ENCODE results near the gene MAMDC4.

The MAMDC4 gene

DNA sequence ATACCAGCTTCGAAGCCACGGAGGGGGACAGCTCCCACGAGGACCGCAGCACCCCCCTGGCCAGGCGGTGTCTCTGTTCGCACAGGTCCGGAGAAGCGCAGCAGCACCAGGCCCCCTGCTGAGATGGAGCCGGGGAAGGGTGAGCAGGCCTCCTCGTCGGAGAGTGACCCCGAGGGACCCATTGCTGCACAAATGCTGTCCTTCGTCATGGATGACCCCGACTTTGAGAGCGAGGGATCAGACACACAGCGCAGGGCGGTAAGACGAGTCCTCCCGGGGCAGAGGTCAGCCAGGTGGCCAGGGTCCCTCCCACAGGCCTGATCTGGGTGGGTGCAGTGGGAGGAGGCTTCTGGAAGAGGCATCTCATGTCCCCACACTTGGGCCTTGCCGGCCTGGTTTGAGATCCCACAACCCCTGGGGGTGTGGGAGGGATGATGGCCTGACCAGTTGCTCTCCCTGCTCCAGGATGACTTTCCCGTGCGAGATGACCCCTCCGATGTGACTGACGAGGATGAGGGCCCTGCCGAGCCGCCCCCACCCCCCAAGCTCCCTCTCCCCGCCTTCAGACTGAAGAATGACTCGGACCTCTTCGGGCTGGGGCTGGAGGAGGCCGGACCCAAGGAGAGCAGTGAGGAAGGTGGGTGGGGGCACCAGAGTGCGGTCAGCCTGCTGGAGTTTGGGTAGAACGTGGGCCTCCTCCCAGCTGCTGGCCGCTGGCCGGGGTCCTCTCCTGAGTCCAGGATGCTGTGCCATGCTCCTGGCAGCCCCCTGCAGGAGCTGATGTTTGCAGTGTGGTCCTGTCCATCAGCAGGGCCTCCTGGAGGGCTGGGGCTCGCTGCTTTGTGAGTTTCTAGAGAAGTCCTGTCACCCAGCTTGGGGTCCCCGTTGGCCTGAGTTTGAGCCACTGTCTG is 12.7 kb upstream of the MAMDC4 start:
- no peak for DNase-seq

DNA sequence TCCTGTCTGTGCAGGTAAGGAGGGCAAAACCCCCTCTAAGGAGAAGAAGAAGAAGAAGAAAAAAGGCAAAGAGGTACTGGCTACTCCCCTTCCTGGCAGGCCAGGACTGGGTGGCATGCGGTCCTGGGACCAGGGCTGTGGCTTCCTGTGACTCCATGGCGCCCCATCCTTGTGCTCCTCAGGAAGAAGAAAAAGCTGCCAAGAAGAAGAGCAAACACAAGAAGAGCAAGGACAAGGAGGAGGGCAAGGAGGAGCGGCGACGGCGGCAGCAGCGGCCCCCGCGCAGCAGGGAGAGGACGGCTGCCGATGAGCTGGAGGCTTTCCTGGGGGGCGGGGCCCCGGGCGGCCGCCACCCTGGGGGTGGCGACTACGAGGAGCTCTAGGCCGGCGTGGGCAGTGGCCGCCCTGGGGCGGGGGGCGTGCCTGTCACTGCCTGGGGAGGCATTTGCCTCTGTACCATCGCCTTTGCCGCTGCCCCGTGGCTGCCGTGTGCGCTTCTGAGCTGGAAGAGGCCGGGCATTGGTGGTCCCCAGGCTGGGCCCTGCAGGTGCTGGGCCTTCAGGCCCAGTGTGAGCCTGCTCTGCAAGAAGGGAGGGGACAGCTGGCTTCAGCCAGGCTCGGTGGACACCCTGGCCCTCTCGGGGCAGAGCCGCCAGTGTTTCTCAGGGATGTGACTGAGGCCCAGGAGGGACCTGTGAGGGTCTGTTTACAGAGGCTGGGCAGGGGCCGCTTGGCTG is 11.8 kb upstream of the MAMDC4 start:
- DNase-seq = no peak

DNA sequence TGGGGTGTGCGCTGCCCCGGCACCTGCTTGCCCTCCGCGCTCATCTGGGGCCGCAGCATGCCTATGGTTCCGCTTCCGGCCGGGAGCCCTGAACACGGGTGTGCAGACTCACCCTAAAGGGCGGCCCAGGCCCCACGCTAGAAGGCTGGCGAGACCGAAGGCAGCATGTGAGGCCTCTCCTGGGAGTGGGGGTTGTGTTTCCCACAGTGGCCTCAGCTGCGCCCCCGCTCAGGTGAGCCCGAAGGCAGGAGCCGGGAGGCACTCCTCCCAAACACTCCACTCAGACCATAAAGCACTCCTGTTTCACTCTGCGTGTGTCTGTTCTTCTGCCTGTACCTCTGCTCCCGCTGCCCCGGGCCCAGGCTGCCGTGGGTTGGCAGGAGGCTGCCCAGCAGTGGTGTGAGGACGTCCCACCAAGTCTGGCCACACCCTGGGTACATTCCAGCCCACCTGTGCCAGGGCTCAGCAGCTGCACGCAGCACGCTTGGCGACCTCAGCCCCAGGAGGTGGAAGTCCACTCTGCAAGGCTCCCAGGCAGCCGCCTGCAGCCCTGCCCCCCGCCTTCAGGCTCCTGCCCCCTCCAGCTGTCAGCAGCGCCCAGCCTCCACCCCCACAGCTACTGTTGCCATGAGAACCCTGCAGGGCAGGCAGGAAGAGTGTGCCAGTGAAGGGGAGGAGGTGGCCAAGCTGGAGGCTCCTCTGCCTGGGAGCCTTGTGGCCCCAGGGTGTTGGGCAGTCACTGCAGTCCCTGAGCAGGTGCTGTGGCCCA is 11.1 kb upstream of the MAMDC4 start:
- DNase-seq = peak in 13 of 14 donors; percentile 29 to 84 (median 60)

DNA sequence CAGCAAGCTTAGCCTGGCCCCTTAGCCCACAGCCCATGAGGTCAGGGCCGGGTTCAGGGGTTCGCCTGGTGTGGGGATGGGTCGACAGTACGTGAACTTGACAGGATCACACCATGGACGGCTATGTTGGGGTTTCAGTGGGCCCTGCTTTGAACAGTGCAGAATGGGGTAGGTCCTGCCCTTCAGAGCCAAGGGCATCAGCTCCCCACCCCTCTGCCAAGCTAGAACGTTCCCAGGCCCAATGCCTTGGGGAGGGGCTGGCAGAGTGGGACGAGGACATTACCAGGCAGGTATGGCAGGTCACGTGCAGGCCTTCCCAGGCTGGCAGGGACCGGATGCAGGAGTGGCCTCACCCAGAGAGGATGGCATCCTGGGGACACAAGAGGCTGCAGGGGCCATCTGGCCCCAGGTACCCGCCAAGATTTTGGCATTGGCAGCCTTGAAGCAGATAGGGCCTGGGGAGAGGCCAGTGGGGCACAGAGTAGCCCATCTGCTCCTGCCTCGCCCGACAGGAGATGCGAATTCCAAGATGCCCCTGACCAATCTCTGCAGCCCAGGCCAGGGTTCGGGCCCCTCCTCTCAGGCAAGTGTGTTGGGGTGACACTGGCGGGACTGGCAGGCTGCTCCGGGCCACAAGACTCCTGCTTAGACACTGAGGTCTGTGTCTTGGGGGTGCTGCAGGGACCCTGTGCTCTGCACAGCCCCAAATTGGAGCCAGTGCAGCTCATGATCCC is 10.3 kb upstream of the MAMDC4 start:
- DNase-seq = peak in 3 of 14 donors; percentile 36 to 97 (median 80)

DNA sequence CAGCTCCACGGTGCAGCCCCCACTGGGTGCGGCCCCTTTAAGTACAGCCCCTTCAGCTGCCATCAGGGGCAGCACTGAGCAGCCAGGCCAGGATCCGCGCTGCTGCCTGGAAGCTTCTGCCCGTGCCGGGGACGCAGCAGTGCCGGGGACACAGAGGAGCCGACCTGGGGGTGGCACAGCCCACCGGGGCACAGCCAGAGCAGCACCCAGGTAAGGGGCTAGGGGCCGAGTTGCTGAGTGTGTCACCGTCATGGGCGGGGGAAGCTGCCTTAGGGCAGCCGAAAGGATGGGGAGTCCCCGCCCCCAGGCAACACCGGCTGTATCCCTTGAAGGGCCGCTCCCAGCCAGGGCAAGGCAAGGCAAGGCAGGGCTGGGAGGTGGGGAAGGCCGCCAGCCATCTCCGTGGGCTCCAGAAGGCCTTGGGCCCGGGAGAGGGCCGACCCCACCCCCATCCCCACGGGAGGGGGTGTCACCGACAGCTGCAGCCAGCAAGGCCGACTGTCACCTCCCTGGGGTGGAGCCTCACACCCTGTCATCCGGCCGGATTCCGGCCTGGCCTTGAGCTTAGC is 9.7 kb upstream of the MAMDC4 start, which contains the start of gene AJM1:
AJM1 (plus strand) TSS at position 99 of the 569 bp plus-strand sequence. CDS start 1,937 bp downstream, outside the sequence.
- peak; percentile 14 to 96 (median 68) for DNase-seq

DNA sequence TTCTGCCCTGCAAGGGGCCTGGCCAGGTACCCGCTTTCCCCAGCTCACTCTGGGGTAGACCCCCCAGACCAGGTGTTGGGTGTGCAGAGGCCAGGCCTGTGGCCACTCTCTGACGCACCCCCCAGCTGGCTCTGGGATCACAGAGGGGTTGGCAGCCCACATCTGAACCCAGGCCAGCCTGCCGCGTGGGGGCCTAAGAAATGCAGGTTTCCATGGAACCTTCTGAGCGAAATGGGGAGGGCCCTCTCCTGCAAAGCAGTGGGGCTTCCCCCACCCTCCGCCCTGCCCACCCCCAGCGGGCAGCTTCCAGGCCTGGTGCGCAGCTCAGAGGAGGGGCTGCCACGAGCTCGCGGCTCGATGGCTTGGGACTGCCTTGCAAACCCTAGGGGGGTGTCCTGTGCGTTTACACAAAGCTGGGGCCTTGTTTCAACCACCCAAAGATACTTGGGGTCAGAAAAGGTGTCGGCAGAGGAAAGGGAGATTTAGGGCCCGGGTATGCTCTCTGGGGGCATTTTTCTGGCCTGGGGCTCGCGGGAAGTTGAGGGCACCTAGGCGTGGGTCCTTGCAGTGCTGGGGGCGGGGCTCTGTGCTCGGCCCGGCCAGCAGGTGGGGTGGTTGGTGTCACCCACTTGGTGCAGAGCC is 8.9 kb upstream of the MAMDC4 start:
- DNase-seq = peak in 6 of 14 donors; percentile 12 to 61 (median 40)

DNA sequence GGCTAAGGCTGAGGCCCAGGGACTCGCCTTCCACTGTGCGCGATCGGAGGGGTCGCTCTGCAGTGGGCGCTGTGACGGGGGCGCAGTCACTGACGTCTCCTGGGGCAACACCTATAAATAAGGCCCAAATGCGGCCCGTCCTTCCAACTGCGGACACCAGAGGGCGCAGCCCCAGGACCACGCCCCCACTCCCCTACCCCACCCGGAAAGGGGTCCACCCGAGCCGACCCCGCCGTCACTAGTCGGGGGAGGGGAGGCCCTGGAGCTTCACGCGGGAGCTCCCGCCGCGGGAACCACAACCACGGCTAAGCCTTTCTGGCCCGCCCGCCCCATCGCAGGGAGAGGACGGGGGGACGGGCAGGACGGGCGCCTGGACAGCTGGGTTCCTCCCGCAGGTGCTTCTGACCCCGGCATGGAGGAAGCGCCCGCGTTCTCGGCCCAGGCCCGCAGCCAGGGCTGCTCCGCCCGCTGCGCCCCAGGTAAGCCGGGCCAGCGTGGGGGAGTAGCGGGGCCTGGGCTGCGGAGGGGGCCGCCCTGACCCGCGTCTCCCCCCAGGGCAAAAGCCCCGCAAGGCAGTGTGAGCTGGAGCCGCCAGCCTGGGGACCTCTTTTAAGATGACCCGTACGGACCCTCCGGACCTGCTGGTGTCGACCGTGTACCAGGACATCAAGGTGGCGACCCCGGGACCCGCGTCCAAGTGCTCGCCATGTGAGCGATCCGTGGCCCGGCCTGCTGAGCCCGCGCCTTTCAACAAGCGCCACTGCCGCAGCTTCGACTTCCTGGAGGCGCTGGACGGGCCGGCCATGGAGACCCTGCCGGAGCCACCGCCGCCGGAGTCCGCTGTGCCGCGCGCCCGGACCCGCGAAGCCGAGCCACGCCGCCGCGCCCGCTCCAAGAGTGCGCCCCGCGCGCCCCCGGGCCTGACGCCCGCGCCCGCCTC is 8.1 kb upstream of the MAMDC4 start:
- peak in 3 of 14 donors; percentile 8 to 38 (median 23) for DNase-seq

DNA sequence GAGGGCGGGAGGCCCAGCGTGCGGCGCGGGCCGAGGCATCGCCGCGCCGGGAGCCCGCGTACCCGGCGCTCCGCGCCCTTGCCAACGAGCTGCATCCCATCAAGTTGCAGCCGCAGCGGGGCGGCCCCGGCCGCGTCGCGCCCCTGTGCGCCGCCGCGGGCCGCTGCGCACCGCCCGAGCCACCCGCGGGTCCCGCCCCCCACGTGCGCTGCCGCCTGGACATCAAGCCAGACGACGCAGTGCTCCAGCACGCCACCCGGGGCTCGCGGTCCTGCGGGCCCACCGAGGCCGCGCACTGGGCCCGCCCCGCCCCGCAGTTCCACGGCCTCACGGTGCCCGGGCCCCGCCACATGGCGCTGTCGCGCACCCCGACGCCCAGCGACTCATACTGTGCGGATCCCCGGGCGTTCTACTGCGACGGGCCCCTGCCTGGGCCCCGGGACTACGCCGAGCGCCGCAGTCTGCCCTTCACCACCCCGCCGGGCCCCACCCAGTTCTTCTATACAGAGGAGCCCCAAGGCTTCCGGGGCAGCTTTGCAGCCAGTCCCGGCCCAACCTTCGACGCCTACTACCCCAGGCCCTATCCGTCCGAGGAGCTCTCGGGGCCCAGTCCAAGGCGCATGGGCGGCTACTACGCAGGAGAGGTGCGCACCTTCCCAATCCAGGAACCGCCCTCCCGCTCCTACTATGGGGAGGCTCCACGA is 7.2 kb upstream of the MAMDC4 start:
- no peak for DNase-seq

DNA sequence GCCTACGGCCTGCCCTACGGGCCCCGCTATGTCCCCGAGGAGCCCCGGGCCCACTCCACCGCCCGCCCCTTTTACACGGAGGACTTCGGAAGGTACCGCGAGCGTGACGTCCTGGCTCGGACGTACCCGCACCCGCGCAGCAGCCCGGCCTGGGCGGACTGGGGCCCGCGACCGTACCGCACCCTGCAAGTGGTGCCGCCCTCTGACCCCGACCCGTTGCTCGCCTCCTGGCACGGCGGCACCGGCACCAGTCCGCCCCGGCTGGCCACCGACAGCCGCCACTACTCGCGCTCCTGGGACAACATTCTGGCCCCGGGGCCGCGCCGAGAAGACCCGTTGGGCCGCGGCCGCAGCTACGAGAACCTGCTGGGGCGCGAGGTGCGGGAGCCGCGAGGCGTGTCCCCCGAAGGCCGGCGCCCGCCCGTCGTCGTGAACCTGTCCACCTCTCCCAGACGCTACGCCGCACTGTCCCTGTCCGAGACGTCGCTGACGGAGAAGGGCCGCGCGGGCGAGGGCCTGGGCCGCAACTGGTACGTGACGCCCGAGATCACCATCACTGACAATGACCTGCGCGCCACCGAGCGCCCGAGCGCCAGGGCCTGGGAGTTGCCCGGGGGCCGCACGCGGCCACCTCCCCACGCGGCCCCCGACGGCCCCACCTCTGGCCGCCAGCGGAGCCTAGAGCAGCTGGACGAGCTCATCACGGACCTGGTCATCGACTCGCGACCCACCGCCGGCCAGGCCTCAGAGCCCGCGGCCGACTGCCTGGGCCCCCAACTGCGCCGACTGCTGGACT is 6.5 kb upstream of the MAMDC4 start:
- DNase-seq = no peak

DNA sequence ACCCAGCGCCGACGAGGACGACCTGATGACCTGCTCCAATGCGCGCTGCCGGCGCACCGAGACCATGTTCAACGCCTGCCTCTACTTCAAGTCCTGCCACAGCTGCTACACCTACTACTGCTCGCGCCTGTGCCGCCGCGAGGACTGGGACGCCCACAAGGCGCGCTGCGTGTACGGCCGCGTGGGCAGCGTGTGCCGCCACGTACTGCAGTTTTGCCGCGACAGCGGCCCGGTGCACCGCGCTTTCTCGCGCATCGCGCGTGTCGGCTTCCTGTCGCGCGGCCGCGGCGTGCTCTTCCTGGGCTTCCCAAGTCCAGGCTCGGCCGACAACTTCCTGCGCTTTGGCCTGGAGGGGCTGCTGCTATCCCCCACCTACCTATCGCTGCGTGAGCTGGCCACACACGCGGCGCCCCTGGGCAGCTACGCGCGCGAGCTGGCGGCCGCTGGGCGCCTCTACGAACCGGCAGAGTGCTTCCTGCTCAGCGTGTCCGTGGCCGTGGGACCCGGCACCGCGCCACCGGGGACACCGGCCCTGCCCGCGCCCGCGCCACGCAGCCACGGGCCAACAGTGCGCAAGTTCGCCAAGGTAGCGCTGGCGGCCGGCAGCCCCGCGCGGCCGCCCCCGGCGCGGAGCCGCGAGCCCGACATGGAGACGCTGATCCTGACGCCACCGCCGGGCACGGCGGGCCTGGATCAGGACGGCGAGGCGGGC is 5.6 kb upstream of the MAMDC4 start:
- no peak for DNase-seq

DNA sequence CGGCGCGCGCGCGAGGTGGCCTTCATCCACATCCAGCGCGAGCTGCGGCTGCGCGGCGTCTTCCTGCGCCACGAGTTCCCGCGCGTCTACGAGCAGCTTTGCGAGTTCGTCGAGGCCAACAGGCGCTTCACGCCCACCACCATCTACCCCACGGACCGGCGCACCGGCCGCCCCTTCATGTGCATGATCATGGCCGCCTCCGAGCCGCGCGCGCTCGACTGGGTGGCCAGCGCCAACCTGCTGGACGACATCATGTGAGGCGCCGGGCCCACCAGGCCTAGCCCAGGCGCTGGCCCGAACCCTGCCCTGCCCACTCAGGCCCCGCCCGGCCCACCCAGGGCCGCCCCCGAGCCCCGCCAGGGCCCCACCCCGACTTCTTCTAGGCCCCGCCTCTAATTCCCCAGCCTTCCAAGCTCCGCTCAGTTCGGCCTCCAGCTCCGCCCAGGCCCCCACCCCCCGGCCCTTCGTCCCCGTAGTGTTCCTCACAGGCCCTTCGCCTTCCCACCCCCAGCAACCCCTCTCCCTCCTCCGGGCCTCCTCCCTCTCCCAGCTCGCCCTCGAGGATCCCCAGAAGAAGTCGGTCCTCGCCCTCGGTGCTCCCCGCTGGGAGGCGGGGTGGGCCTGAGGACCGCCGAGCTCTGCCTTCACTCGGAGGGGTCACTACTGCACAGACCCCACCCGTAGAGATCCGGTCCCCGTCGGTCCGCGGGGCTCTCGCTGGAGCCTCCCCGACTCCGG is 4.9 kb upstream of the MAMDC4 start:
- no peak for DNase-seq

DNA sequence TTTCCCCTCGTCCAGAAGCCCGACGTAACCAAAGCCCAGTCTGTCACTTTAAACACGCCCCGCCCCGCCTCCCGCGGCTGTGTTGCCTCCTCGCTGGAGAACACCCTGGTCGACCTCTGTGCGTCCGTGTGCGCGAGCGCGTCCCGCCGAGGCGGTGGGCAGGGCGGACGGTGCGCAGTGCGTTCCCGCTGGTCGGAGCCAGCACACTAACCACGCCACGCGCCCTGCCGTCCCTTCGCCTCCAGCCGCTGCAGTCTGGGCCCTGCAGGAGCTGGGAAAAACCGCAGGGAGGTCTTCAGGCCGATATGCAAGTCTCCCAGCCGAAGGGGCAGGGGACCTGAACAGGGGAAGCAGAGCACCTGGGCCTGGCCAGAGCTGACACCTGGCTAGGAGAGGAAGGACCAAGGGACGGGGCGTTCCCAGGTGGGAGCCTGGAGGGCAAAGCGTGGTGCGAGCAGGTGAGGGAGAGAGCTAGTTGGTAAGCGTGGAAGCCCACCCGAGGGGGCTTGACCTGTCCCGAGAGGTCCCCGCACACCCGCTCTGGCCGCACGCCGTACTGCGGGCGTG is 4.2 kb upstream of the MAMDC4 start:
- DNase-seq = peak in 2 of 14 donors; percentile 36 to 39

DNA sequence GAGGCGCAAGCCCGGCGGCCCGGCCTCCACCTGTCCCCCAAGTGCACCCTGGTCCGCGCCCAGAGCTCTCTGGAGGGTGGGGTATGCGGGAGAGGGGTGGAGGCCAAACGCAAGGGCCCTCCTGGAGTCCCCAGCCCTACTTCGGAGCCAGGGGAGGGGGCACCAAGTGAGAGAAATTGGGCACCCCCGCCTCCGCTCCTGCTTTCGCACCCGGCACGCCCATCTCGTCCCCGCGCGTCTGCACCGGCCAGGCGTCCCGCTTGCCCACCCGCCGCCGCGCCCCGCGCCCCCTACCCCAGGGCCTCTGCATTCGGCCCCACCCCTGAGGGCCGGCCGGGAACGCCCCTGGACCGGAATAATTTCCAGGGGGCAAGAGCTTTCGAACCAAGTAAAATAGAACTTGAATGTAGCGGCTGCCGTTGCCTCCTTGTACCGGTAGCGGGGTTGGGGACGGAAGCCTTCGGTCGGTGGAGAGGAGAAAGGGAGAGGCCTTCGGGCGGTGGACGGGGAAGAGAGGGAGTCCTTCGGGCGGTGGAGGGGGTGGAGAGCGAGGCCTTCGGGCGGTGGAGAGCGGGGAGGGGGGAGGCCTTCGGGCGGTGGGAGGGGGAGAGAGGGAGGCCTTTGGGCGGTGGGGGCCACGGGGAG is 3.6 kb upstream of the MAMDC4 start:
- no peak for DNase-seq

DNA sequence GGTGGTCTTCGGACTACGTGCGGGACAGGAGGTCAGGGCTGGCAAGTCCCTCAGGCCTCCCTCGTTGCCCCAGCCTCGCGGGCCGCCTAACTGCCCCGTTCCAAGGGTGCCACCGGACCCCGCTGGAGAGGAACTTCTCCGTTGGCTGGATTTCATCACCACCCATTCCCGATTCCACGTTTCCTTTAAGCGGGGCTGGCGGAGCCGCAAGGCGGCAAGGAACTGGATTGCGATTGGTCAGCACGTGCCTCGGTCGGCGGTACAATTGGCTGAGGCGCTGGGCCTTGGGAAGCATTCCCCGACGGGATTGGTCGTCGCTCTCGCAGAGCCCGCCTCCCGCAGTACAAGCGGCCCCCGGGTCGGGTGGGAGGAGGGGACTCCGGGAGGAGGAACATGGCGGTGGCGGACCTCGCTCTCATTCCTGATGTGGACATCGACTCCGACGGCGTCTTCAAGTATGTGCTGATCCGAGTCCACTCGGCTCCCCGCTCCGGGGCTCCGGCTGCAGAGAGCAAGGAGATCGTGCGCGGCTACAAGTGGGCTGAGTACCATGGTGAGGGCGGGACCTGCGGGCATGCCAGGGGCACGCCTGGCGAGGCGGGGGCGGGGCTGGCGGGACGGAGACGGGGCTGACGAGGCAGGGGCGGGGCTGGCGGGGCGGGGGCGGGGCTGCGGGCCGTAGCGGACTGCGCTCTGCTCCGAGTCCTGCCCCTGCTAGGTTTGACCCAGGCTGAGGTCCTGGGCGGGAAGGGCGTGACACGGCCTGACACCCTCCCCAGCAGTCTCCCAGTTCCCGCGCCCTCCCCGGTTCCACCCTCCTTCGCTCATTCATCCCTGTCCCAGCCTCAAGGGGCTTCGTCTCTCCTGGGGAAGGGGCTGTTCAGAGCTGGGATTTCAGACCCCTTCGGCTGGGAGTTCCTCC is 2.8 kb upstream of the MAMDC4 start, which contains the start of gene PHPT1:
PHPT1 (plus strand) TSS at position 372 of the 922 bp plus-strand sequence; CDS start at position 394, 22 bp downstream.
- DNase-seq = peak; percentile 89 to 99 (median 97)

Measured in C1 segment of cervical spinal cord (tissue), 14 donors.